HG03025 (cell line): Measurements from ENCODE around the gene CBL.
"Not testable (repeated sequence)": the region's sequence is repeated elsewhere in the genome, so short reads cannot be mapped to it uniquely, and the experiment has no call there.

Experiments used
- ATAC-seq: cut with Tn5 transposase; IDR thresholded peaks from one replicate; pipeline ENCODE4 v1.9.1; 2021; ENCODE audit warnings: mild to moderate bottlenecking, moderate library complexity; ENCODE audit not compliant: unreplicated experiment, low FRiP score

Gene CBL

DNA sequence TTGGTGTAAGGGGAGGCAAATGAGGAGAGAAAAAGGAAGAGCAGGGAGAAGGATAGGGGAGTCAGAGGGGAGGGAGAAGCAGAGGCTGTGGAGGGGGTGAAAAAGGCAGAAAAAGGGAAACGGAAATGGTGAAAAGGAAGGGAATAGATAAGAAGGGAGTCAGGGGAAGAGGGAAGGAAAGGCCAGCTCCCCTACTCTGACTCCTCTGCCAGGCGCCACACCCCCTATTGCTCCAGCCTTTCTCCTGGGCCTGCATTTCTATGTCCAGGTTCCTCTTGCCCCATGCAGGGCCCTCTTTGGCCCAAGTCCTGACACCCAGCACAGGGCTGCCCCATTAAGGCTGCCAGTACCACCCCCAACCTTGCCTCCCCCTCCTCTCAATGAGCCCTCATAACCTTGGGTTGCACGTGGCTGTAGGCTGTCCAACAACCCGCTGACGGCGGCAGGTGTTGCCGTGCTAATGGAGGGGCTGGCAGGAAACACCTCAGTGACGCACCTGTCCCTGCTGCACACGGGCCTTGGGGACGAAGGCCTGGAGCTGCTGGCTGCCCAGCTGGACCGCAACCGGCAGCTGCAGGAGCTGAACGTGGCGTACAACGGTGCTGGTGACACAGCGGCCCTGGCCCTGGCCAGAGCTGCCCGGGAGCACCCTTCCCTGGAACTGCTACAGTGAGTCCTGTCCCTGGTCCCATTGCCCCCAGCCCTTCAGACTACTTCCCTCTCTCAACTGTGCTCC is 24.3 kb upstream of the CBL start:
- ATAC-seq = no peak

DNA sequence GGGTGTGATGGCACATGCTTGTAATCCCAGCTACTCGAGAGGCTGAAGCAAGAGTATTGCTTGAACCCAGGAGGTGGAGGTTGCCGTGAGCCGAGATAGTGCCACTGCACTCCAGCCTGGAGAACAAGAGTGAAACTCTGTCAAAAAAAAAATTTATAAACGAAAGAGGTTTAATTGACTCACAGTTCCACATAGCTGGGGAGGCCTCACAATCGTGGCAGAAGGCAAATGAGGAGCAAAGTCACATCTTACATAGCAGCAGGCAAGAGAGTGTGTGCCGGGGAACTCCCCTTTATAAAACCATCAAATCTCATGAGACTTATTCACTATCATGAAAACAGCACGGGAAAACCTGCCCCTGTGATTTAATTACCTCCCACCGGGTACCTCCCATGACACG is 21.7 kb upstream of the CBL start:
- ATAC-seq = not testable (repeated sequence)

DNA sequence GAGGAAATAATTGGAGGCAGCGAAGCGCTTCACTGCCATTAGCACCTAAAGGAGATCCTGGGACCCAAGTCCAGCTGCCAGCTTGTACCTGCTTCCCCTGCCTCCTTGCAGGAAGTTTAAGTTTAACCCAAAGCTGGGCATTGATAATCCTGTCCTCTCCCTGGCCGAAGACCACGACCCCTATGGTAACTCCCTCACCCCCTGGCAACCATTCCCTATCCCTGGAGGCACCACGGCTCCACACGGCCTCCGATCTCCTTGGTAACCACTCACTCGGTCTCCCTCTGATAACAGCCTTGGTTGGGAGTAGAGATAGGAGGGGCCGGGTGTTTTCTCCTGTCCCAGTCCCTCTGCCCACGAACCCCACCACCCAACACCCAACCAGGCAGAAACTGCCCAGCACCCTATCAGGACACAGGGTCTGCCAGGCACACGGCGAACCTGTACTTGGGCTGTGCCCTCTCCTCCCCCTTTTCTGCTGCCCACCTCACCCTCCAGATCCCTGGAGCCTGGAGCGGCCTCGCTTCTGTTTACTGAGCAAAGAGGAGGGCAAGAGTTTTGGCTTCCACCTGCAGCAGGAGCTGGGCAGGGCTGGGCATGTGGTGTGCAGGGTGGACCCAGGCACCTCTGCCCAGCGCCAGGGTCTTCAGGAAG is 20.0 kb upstream of the CBL start:
- ATAC-seq = no peak

DNA sequence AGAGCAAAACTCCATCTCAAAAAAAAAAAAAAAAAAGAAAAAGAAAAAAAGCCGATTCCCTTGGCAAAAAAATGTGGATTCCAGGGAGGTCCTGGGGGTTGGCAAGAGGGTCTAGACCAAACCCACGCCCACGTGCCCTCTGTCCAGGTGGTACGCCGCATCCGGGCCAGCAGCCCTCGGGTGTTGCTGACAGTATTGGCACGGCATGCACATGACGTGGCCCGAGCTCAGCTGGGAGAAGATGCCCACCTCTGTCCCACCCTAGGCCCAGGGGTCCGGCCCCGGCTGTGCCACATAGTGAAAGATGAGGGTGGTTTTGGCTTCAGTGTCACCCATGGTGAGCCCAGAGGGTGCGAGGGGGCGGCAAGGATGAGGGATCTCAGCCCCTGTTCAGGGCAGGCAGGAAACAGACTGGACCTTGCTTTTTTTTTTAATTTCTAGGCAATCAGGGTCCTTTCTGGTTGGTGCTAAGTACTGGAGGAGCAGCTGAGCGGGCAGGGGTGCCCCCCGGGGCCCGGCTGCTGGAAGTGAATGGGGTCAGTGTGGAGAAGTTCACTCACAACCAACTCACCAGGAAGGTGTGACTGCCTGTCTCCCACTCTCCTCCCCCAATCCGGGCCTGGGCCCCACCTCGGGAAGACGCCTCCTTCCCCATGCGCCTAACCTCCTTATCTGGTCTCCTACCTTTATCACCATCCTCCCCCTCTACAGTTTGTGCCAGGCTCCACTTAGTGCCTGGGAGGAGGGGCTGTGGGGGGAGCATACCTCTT is 18.8 kb upstream of the CBL start:
- ATAC-seq = no peak

DNA sequence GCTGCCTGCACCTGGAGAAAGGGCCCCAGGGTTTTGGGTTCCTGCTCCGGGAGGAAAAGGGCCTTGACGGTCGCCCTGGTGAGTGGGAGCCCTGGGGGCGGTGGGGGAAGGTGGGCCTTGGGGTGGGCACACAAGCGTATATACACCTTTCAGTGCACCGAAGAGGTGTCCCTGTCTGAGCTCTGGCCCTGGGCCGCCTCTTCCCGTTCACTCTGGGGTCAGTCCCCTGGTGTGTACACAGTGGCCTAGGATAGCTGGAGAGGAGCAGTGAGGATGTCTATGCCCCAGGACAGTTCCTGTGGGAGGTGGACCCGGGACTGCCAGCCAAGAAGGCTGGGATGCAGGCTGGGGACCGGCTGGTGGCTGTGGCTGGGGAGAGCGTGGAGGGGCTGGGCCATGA is 18.1 kb upstream of the CBL start:
- ATAC-seq = no peak

GRCh38 chr11:119188887-119189286 is 17.3 kb upstream of the CBL start:
- ATAC-seq = no peak

- ATAC-seq = no peak
Measured at GRCh38 chr11:119189393-119189792, 16.7 kb upstream of the CBL start.

- ATAC-seq = no peak
Measured at GRCh38 chr11:119190531-119190930, 15.6 kb upstream of the CBL start.

GRCh38 chr11:119191265-119191664 is 14.9 kb upstream of the CBL start:
- not testable (repeated sequence) for ATAC-seq

- ATAC-seq = no peak
Measured at GRCh38 chr11:119192111-119192510, 14.0 kb upstream of the CBL start.

DNA sequence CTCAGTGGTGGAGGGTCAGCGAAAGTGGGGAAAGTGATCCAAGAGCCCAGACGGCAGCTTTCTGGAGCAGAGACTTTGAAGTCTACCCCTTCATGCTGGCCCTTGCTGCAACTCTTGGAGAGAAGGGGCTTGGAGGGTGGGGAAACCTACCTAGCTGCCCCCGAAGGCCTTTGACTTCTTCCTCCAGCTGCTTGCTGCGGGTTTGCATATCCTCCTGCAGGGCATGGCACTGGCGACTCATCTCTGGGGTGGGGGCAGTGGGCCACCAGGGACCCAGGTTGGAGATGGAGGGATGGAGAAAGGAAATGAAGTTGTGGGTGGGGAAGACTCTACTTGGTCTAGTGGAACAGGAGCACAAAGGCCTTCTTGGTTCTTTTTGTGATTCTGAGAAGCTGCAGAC is 13.1 kb upstream of the CBL start:
- no peak for ATAC-seq

DNA sequence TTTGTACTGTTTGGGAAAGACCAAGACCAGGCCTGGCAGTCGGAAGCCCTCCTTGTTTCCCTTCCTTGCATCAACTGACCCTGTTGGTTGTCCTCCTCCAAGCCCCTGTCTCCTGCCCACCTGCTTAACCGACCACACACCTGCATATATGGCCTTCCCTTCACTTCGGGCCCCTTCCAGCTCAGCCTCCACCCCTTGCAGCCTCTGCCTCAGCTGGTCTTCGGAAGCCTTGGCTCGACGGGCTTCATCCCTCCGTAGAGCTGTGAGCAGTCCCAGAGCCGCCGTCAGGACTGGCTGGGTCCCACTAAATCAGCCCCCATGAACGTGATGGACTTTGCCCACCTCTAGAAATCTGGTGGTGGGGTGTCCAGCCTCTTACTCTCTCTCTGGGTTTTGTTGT is 12.5 kb upstream of the CBL start:
- no peak for ATAC-seq

DNA sequence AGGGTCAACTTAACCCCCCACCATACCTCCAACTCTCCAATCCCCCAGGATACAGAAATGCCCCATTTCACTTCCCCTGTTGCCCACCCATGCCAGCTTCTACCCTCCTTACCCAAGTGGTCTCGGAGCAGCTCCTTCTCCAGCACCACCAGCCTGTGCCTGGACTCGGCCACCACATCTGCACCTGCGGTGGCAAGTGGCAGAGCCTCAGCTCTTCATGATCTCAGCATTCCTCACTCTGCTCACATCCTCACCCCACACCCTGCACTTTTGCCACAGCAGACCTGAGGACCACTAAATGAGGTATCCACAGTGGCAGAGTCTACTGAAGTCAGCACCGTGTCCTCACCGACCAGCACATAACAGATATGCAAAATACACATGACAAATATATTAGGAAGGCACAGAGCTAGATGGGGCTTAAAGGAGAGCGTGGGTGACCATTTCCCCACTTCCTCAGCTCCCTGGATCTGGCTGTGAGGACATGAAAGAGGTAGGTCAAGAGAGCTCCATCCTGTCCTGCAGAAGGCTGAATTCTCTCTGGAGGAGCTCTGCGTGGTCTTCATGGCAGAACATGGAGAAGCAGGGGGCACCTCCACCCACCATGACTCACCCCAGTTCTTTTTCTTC is 11.2 kb upstream of the CBL start:
- no peak for ATAC-seq

- no peak for ATAC-seq
Measured at GRCh38 chr11:119195680-119196079, 10.5 kb upstream of the CBL start.

DNA sequence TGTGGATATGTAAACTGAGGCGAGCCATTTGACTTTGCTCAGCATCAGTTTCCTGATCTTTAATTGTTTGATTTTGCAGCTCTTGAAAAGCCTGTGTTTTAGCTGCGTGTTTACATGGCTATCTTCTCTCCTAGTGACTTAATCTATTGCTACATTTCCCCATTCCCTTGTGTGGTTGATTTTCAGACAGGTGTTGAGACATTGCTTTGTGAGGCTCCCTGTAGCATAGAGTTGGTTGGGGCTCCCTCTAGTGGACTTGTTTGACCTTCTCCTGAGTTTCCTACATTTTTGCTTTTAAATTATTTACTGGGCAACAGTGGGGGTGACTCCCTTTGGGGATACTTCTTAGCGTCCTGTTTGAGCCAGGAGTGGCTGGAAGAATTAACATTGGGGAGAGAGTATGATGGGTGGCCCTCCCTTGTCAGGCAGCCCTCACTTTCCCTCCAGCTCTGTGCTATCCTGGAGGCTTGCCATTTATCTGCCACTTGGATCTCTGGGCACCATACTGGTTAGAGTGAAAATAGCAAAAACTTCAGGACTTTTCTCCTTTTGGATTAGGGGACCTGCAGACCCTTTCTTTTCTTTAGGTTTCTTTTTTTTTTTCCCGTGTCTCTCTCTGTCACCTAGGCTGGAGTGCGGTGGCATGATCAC is 9.2 kb upstream of the CBL start:
- no peak for ATAC-seq

DNA sequence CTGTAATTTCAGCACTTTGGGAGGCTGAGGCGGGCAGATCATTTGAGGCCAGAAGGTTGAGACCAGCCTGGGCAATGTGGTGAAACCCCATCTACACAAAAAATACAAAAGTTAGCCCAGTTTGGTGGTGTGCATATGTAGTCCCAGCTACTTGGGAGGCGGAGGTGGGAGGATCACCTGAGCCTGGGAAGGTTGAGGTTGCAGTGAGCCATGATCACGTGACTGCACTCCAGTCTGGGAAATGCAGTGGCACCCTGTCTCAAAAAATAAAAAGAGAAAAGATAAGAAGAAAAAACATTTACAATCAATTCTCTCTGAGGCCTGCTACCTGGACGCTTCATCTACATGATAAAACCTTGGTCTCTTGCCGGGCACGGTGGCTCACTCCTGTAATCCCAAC is 7.2 kb upstream of the CBL start:
- ATAC-seq = no peak

- not testable (repeated sequence) for ATAC-seq
Measured at GRCh38 chr11:119201236-119201635, 4.9 kb upstream of the CBL start.

DNA sequence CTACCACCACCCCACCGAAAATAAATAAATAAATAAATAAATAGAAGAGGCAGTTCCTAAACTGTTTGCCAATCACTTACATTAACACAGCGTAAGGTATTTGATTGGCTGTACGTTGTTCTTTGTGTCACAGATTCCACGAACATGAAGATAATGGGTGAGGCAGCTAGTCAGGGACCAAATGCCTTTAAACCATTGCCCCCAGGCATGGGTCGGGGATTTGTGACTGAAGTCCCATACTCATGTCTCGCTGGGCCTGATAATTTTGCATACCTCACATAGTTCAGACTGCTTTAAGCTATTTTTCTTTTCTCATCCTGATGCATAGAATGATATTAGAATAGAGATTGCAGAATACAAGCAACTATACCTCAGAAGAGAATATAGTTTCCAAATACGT is 3.6 kb upstream of the CBL start:
- no peak for ATAC-seq

DNA sequence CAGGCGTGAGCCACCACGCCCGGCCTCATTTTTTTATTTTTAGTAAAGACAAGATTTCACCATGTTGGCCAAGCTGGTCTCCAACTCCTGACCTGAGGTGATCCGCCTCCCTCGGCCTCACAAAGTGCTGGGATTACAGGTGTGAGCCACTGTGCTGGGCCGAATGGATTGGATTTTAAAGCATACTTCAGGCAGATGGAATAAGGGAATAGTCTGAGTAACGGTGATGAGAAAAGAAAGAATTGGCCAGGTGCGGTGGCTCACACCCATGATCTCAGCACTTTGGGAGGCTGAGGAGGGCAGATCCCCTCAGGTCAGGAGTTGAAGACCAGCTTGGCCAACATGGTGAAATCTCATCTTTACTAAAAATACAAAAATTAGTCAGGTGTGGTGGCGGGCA is 2.1 kb upstream of the CBL start:
- ATAC-seq = no peak

DNA sequence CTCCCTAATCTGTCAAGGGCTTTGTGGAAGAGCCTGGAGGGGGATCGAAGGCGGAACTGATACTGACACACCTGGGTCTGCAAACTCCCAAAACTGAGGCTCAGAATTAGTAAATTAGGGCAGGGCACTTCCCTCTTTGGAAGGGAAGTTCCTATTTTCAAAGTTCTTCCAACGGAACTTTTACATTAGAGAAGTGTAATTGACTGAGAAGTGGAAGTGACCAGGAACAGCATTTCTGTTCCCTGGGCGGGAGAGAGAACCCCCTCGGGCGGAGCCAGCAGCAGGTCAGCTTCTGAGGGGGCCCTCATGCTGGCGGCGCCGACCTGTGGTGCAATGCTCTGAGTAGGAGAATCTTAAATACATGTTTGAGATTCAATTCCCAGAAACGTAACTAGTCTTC is 1.1 kb upstream of the CBL start:
- no peak for ATAC-seq
